ENCODE results near the gene FGF12. TPM values are rescaled to one million over a fixed set of nuclear protein-coding genes. Genes with fewer than 3 reads are reported as not detected.

The FGF12 gene
- total and polyA plus RNA-seq, 2 experiments from 2014 or later, result 6.0 to 14.3 TPM

- no peak for TF ChIP-seq REST (IDR thresholded peaks at IDR 0.05; ENCODE audit: unreplicated experiment)
Measured at GRCh38 chr3:192183109-192183508, 544.2 kb downstream of the FGF12 start (continued).

GRCh38 chr3:192181151-192181550 is 546.2 kb downstream of the FGF12 start:
- DNase-seq (ENCODE audit: low spot score), result no peak
- no peaks in the 10 kb centered on the region for H3K36me3 Mint-ChIP-seq (ENCODE audit: low read depth)
- no peak overlapping the region for H3K4me3 Mint-ChIP-seq
- no peaks in the 10 kb centered on the region for H3K27me3 Mint-ChIP-seq (ENCODE audit: insufficient read depth, low read depth, poor library complexity)
- ATAC-seq, result no peak
- H3F3A ChIP-seq (replicated peaks; ENCODE audit: low read depth), result no peaks in the 10 kb centered on the region
- no peak overlapping the region for H3K27ac ChIP-seq (ENCODE audit: low read depth)
- H4K20me1 ChIP-seq (replicated peaks; ENCODE audit: insufficient read depth), result no peaks in the 10 kb centered on the region
- H3K4me2 ChIP-seq, result no peak overlapping the region
- peaks cover 21% of the 10 kb centered on the region for H3K4me1 ChIP-seq (ENCODE audit: insufficient read depth)
- H3K4me1 Mint-ChIP-seq, result peaks cover 27% of the 10 kb centered on the region
- H3K9me3 Mint-ChIP-seq, result no peaks in the 10 kb centered on the region
- no peak overlapping the region for H3K27ac Mint-ChIP-seq
- no peaks in the 10 kb centered on the region for H3K36me3 ChIP-seq (ENCODE audit: insufficient read depth)
- no peak overlapping the region for H2AFZ ChIP-seq
- H3K9me2 ChIP-seq (ENCODE audit: insufficient read depth), result no peaks in the 10 kb centered on the region
- H3K79me2 ChIP-seq (replicated peaks; ENCODE audit: insufficient read depth), result no peaks in the 10 kb centered on the region
- no peak overlapping the region for H3K4me3 ChIP-seq
- no peaks in the 10 kb centered on the region for H3K27me3 ChIP-seq (ENCODE audit: insufficient read depth)
- TF ChIP-seq STAT1 (IDR thresholded peaks at IDR 0.05; ENCODE audit: unreplicated experiment), result no peak
- TF ChIP-seq JUNB (IDR thresholded peaks at IDR 0.05; ENCODE audit: unreplicated experiment), result no peak
- no peak for TF ChIP-seq ETS1 (IDR thresholded peaks at IDR 0.05)
- no peak for TF ChIP-seq POLR2AphosphoS5 (IDR thresholded peaks at IDR 0.05; ENCODE audit: low read depth)
- no peak for TF ChIP-seq NANOG (IDR thresholded peaks at IDR 0.05; ENCODE audit: borderline replicate concordance)
- no peak for TF ChIP-seq EZH2phosphoT487 (IDR thresholded peaks at IDR 0.05; ENCODE audit: unreplicated experiment)
- no peak for TF ChIP-seq CREB1 (CRISPR knock-in tag; IDR thresholded peaks at IDR 0.05; ENCODE audit: low read depth)
- TF ChIP-seq ZNF114 (CRISPR knock-in tag; IDR thresholded peaks at IDR 0.05), result no peak
- TF ChIP-seq REST (IDR thresholded peaks at IDR 0.05; ENCODE audit: unreplicated experiment), result no peak
- TF ChIP-seq EZH2 (IDR thresholded peaks at IDR 0.05; ENCODE audit: low read depth, unreplicated experiment), result no peak
- no peak for TF ChIP-seq ZNF462 (CRISPR knock-in tag; IDR thresholded peaks at IDR 0.05)
- no peak for TF ChIP-seq ZNF331 (CRISPR knock-in tag; IDR thresholded peaks at IDR 0.05; ENCODE audit: low read depth)
